ENCODE measurements around the gene KHDC1.

Gene KHDC1

GRCh38 chr6:73227606-73228255 is 35.3 kb downstream of the KHDC1 start:
- Histone ChIP-seq H3K27me3 (ENCODE audit: insufficient read depth, low read depth, severe bottlenecking) (no peaks in the 10 kb centered on the region), H3K36me3 (no peaks in the 10 kb centered on the region), H3K9me3 (ENCODE audit: severe bottlenecking) (peaks cover 3% of the 10 kb centered on the region), H3K27ac (no peak overlapping the region), H3K4me3 (ENCODE audit: low read depth, low read length) (no peak overlapping the region)
- no peak for TF ChIP-seq CTCF (IDR thresholded peaks at IDR 0.05; ENCODE audit: low read depth, low read length)
- DNase-seq: no peak

- TF ChIP-seq CTCF (IDR thresholded peaks at IDR 0.05; ENCODE audit: low read depth, low read length): no peak
- Histone ChIP-seq H3K27me3 (ENCODE audit: insufficient read depth, low read depth, severe bottlenecking) (no peaks in the 10 kb centered on the region), H3K9me3 (ENCODE audit: severe bottlenecking) (peaks cover 3% of the 10 kb centered on the region), H3K4me3 (ENCODE audit: low read depth, low read length) (no peak within 1 kb of the TSS), H3K36me3 (no peaks in the 10 kb centered on the region), H3K27ac (no peak within 1 kb of the TSS)
- DNase-seq: no peak
Measured at GRCh38 chr6:73225396-73225795, 37.6 kb downstream of the KHDC1 start, which contains the start of gene KHDC1L. TSS of gene KHDC1L (minus strand) at chr6:73225496. CDS start at chr6:73225408, 88 bp downstream.

GRCh38 chr6:73216859-73217258 is 46.1 kb downstream of the KHDC1 start:
- Histone ChIP-seq H3K36me3 (no peaks in the 10 kb centered on the region), H3K27ac (no peak overlapping the region), H3K4me3 (ENCODE audit: low read depth, low read length) (no peak overlapping the region), H3K9me3 (ENCODE audit: severe bottlenecking) (no peaks in the 10 kb centered on the region), H3K27me3 (ENCODE audit: insufficient read depth, low read depth, severe bottlenecking) (no peaks in the 10 kb centered on the region)
- no peak for DNase-seq
- TF ChIP-seq CTCF (IDR thresholded peaks at IDR 0.05; ENCODE audit: low read depth, low read length): no peak

- H3K9me3 ChIP-seq (ENCODE audit: severe bottlenecking): no peaks in the 10 kb centered on the region
- H3K27me3 ChIP-seq (ENCODE audit: insufficient read depth, low read depth, severe bottlenecking): no peaks in the 10 kb centered on the region
- H3K36me3 ChIP-seq: no peaks in the 10 kb centered on the region
- no peak overlapping the region for H3K27ac ChIP-seq
- no peak for DNase-seq
- no peak overlapping the region for H3K4me3 ChIP-seq (ENCODE audit: low read depth, low read length)
- TF ChIP-seq CTCF (IDR thresholded peaks at IDR 0.05; ENCODE audit: low read depth, low read length): no peak
Measured at GRCh38 chr6:73209117-73209516, 53.9 kb downstream of the KHDC1 start.

GRCh38 chr6:73207221-73207837 is 55.7 kb downstream of the KHDC1 start:
- TF ChIP-seq CTCF (IDR thresholded peaks at IDR 0.05; ENCODE audit: low read depth, low read length): no peak
- H3K27me3 ChIP-seq (ENCODE audit: insufficient read depth, low read depth, severe bottlenecking): no peaks in the 10 kb centered on the region
- H3K27ac ChIP-seq: no peak overlapping the region
- H3K9me3 ChIP-seq (ENCODE audit: severe bottlenecking): no peaks in the 10 kb centered on the region
- DNase-seq: no peak
- no peak overlapping the region for H3K4me3 ChIP-seq (ENCODE audit: low read depth, low read length)
- H3K36me3 ChIP-seq: no peaks in the 10 kb centered on the region

All from WERI-Rb-1 (cell line).